Stimulated activated CD4-positive, alpha-beta T cell treated with anti-CD3 and anti-CD28 coated beads, TNF-alpha, amount 100 ng/mL, for 24 hours (primary cell): ENCODE measurements around the gene CNTNAP2.
"Not testable (repeated sequence)": the region's sequence is repeated elsewhere in the genome, so short reads cannot be mapped to it uniquely, and the experiment has no call there.

ENCODE experiments used
- DNase-seq, 3 experiments: peaks; one replicate each; pipeline ENCODE4 v3.0.0-alpha.2; 2020; ENCODE audit warnings: low read depth in 3 of 3

The CNTNAP2 gene

DNA sequence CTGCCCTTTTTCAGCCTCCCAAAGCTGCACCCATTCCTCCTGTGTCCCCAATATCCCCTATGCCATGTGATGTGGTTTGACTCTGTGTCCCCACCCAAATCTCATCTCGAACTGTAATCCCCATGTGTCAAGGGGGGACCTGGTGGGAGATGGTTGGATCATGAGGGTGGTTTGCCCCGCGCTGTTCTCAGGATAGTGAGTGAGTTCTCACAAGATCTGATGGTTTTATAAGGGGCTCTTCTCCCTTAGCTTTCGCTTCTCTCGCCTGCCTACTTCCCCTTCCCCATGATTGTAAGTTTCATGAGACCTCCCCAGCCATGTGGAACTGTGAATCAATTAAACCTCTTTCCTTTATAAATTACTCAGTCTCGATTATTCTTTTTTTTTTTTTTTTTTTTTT, 2185.8 kb downstream of the CNTNAP2 start:
- DNase-seq = not testable (repeated sequence)

- no peak for DNase-seq
These were observed 2186.9 kb downstream of the CNTNAP2 start for GRCh38 chr7:148303295-148304082.

GRCh38 chr7:148304083-148304335, 2187.4 kb downstream of the CNTNAP2 start:
- no peak for DNase-seq

GRCh38 chr7:148304456-148304855, 2187.9 kb downstream of the CNTNAP2 start:
- DNase-seq = no peak

- no peak for DNase-seq
These were observed 2190.2 kb downstream of the CNTNAP2 start for GRCh38 chr7:148306759-148307158.

GRCh38 chr7:148318102-148318811, 2201.7 kb downstream of the CNTNAP2 start:
- no peak for DNase-seq

- DNase-seq = no peak
These were observed 2202.2 kb downstream of the CNTNAP2 start for GRCh38 chr7:148318838-148319237.

DNA sequence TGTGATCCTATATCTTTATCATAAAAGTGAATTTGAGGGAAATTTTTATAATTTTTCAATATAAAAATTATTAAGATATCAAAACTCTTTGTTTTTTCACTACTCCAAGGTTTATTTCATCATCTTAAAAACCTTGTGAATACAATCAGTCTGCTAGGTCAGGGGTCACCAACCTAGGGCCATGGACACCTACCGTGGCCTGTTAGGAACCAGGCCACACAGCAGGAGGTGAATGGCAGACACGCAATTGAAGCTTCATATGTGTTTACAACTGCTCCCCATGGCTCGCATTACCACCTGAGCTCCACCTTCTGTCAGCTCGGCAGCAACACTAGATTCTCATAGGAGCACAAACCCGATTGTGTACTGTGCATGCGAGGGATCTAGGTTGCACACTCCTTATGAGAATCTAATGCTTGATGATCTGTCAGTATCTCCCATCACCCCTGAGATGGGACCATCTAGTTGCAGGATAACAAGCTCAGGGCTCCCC, 2202.8 kb downstream of the CNTNAP2 start:
- DNase-seq = no peak

GRCh38 chr7:148325208-148325607, 2208.6 kb downstream of the CNTNAP2 start:
- no peak for DNase-seq

- no peak for DNase-seq
These were observed 2210.8 kb downstream of the CNTNAP2 start for GRCh38 chr7:148327379-148327778.

DNA sequence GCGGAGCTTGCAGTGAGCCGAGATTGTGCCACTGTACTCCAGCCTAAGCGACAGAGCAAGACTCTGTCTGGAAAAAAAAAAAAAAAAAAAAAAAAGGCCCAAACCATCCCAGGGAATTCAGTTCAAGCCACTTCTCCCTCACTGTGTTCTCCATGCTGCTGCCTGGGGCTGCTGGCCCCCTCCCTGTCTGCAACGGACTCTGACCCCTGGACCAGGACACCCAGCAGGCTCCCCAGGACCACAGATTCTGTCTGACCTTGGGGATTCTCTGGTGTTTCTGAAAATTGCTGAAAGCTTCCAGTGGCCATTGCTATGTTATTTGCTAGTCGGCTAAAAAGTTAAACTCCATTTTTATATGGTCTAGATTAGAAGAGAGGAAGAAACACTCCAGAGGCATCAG, 2212.3 kb downstream of the CNTNAP2 start:
- no peak for DNase-seq

GRCh38 chr7:148330124-148330818, 2213.7 kb downstream of the CNTNAP2 start:
- no peak for DNase-seq

GRCh38 chr7:148330822-148331221, 2214.2 kb downstream of the CNTNAP2 start:
- DNase-seq = no peak

GRCh38 chr7:148331456-148331855, 2214.9 kb downstream of the CNTNAP2 start:
- not testable (repeated sequence) for DNase-seq

DNA sequence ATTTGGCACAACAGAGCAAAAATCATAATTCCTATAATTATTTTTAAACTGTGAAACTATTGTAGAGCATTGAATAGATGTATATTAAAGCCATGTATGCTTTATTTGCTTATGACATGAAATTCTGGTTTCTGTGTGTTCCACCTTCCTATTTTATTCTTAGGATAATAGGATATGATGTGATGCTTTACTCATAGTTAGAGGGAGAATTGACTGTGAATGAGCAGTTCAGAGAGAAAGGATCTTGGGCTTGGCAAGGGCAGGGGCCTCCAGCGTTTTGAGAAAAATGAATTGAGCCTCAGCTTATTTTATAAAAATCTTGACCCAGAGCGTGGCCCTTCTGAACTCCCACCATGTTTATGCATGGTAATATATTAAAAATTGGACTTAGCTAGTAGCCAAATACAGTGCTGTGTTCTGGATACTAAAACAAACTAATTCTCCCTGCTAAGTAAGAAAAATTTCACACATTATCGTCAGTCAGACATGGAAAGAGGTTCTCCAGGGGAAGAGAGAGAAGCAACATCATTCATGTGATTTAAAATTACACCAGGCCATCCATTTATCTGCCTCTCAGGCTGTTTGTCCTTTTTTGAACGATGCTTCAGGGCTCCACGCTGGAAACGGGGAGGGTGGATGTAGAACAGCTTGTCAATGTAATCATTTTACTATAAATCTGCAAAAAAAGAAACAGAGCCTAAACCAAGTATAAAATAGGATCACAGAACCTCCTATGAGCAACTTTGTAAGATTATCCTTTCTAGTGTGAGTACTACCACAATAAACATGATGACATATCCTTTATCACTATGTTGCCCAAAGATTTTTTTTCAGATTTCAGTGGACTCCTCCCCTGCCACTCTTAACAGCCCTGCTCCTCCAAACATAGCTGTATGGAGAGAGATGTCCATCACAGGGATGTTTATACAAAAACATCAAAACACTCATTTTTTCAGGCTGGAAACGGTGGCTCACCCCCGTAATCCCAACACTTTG, 2215.9 kb downstream of the CNTNAP2 start:
- no peak for DNase-seq

DNA sequence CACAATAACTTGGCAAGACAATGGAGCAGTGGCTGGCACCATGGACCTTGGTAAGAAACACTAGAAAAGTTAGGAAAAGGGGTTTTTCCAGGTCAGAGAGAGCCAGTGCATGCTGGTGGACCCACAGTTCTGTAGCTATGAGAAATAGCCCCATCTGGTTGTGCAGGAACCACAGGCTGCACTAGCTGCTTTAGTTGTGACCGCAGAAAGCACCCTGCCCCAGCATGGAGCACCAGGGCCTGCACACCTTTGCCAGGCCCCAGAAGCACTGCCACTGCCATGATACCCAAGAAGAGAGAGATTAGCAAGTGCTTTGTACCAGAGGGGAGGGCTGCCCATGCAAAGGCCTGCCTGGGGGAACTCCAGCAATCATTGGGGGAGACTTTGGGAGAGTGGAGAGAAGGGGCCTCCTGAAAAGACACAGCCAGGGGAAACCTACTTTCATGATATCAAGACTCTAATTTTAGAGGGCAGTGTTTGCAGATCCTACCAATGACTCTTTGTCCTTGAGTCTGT, 2217.9 kb downstream of the CNTNAP2 start:
- no peak for DNase-seq

DNA sequence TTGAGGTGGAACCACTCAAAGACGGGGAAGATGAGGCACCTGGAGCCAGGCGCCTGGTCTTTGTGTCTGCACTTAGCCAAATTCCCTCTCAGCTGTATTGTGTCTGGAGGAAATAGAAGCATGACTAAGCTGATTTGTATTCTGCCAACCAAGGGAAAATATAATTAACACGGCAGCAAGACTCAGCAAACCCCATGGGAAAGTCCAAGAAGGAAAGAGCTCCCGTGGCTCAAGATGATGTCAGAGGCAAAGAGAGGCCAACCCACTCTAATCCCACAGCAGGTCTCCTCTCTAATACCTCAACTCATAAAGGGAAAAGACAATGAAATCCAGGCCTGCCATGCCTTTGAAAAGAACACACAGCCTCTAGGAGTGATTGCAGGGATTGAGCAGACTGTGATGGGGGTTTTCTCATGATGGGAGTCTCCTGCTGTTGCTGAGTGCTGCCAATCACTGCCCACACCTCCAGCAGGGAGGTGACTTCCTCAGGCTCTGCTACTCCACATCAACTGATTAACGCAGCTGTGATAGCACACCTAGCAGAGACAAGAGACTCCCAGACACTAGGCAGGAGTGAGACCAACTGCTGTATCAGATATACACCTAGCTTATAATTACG, 2218.5 kb downstream of the CNTNAP2 start:
- DNase-seq = no peak

- DNase-seq = no peak
These were observed 2219.2 kb downstream of the CNTNAP2 start for GRCh38 chr7:148335790-148336189.

- DNase-seq = no peak
These were observed 2219.8 kb downstream of the CNTNAP2 start for GRCh38 chr7:148336411-148336810.

DNA sequence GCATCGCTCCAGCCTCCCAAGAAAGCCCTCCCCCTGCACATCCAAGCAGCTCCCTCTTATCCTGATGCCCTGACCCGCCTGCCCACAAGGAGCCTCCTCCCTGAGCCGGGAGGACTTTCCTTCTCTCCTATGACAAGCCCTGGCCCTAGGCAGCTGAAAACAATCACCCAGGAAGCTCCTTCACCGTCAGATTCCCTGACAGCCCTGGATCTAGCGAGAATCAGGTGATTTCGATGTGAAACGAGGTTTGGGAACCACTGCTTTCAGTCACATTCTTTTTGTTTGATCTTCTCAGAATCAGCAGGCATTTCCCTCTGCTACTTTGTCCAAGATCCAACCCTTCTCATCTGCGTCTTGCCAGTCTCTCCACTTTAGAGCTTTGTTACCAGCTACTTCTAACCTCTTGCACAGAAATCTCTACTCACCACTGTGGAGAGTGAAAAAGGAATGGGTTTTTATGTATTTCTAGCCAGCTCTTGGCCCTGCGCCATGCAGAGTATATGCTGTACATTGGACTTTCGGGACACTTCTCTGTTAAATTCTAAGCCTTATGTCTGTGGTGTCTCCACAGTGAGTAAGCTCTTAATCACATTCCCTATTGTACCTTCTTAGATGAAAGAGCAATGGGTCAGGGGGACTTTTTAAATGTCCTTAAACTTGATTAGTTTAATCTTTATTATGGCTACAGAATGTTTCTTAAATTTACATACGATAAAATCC, 2220.8 kb downstream of the CNTNAP2 start:
- no peak for DNase-seq
